ENCODE data around the gene MMEL1. TPM values are rescaled to one million over a fixed set of nuclear protein-coding genes. Genes with fewer than 3 reads are reported as not detected.

MMEL1 gene
- total and polyA plus RNA-seq, 2 donors (not counting 1 experiment from before 2014, with no cell fraction given), result not detected

GRCh38 chr1:2623571-2624337 is 9.1 kb downstream of the MMEL1 start:
- ATAC-seq (ENCODE audit: low read depth) (no peak), DNase-seq (no peak)
- H3K9me3 Mint-ChIP-seq (ENCODE audit: insufficient read depth), result peaks cover 5% of the 10 kb centered on the region
- H3K4me2 ChIP-seq (replicated peaks; ENCODE audit: low read depth, low read length, poor library complexity, severe bottlenecking), result no peak overlapping the region
- H3K27me3 Mint-ChIP-seq, result peaks cover 48% of the 10 kb centered on the region
- H2AFZ ChIP-seq (ENCODE audit: insufficient read depth, low read depth, low read length, poor library complexity, severe bottlenecking), result no peak overlapping the region
- no peaks in the 10 kb centered on the region for H3K79me2 ChIP-seq (ENCODE audit: control insufficient read depth, insufficient read depth, low read length)
- intact Hi-C loops (cut with micrococcal nuclease), result no loop called here
- 81% methylated on average over 10 of the region's 12 CpGs for WGBS (ENCODE audit: insufficient coverage)
- H3K27me3 ChIP-seq (replicated peaks in 1 of 4; ENCODE audit: control extremely low read depth in 1 of 4, control insufficient read depth in 3 of 4, insufficient read depth in 4 of 4, low read length in 3 of 4), result peaks cover 0 to 35% (median 22%) of the 10 kb centered on the region in 4 experiments
- H3K36me3 ChIP-seq (replicated peaks in 1 of 2; ENCODE audit: control extremely low read depth in 1 of 2, control insufficient read depth in 1 of 2, extremely low read depth in 1 of 2, insufficient read depth in 2 of 2, low read length in 1 of 2), result no peaks in the 10 kb centered on the region
- H3K4me3 Mint-ChIP-seq, result no peak overlapping the region
- H3K27ac Mint-ChIP-seq, result no peak overlapping the region
- H3K9ac ChIP-seq (ENCODE audit: low read length), result no peak overlapping the region
- peaks cover 9 to 11% of the 10 kb centered on the region in 2 donors for H3K4me1 ChIP-seq (ENCODE audit: control insufficient read depth in 2 of 2, insufficient read depth in 2 of 2, low read length in 2 of 2)
- no peak for TF ChIP-seq CTCF (IDR thresholded peaks at IDR 0.05)
- no peak for TF ChIP-seq EZH2 (IDR thresholded peaks at IDR 0.05; ENCODE audit: borderline replicate concordance, insufficient read depth, low read depth, low read length, poor library complexity, severe bottlenecking)
- peaks cover 2 to 25% (median 8%) of the 10 kb centered on the region in 3 donors for H3K9me3 ChIP-seq (ENCODE audit: control extremely low read depth in 1 of 3, control insufficient read depth in 2 of 3, insufficient read depth in 1 of 3, low read length in 2 of 3)
- H3K27ac ChIP-seq (ENCODE audit: low read length in 2 of 2), result no peak overlapping the region
- H4K20me1 ChIP-seq (ENCODE audit: control insufficient read depth, insufficient read depth, low read length, poor library complexity, severe bottlenecking), result no peaks in the 10 kb centered on the region
- CTCF ChIA-PET, result no interaction called here
- H3K4me1 Mint-ChIP-seq, result peaks cover 3% of the 10 kb centered on the region
- POLR2A ChIA-PET, result no interaction called here
- H3K4me3 ChIP-seq (ENCODE audit: control extremely low read depth in 1 of 5, extremely low read depth in 1 of 5, insufficient read depth in 1 of 5, low read depth in 2 of 5, low read length in 4 of 5), result no peak overlapping the region

- CTCF ChIA-PET, result no interaction called here
- no peak overlapping the region for H2AFZ ChIP-seq (ENCODE audit: insufficient read depth, low read depth, low read length, poor library complexity, severe bottlenecking)
- H3K4me3 ChIP-seq (ENCODE audit: control extremely low read depth in 1 of 5, extremely low read depth in 1 of 5, insufficient read depth in 1 of 5, low read depth in 2 of 5, low read length in 4 of 5), result no peak overlapping the region
- H3K27ac Mint-ChIP-seq, result no peak overlapping the region
- no peak for DNase-seq
- ATAC-seq (ENCODE audit: low read depth), result no peak
- no peak overlapping the region for H3K4me2 ChIP-seq (replicated peaks; ENCODE audit: low read depth, low read length, poor library complexity, severe bottlenecking)
- peaks cover 0 to 13% (median 4%) of the 10 kb centered on the region in 4 experiments for H3K27me3 ChIP-seq (replicated peaks in 1 of 4; ENCODE audit: control extremely low read depth in 1 of 4, control insufficient read depth in 3 of 4, insufficient read depth in 4 of 4, low read length in 3 of 4)
- intact Hi-C loops (cut with micrococcal nuclease), result no loop called here
- no peak overlapping the region for H3K27ac ChIP-seq (ENCODE audit: low read length in 2 of 2)
- no peaks in the 10 kb centered on the region for H3K4me1 ChIP-seq (ENCODE audit: control insufficient read depth in 2 of 2, insufficient read depth in 2 of 2, low read length in 2 of 2)
- TF ChIP-seq CTCF (IDR thresholded peaks at IDR 0.05) (no peak), EZH2 (IDR thresholded peaks at IDR 0.05; ENCODE audit: borderline replicate concordance, insufficient read depth, low read depth, low read length, poor library complexity, severe bottlenecking) (no peak)
- H4K20me1 ChIP-seq (ENCODE audit: control insufficient read depth, insufficient read depth, low read length, poor library complexity, severe bottlenecking), result no peaks in the 10 kb centered on the region
- POLR2A ChIA-PET, result no interaction called here
- WGBS (ENCODE audit: insufficient coverage), result 0% methylated on average over 1 of the region's 1 CpG
- no peak overlapping the region for H3K4me3 Mint-ChIP-seq
- no peaks in the 10 kb centered on the region for H3K36me3 ChIP-seq (replicated peaks in 1 of 2; ENCODE audit: control extremely low read depth in 1 of 2, control insufficient read depth in 1 of 2, extremely low read depth in 1 of 2, insufficient read depth in 2 of 2, low read length in 1 of 2)
- H3K79me2 ChIP-seq (ENCODE audit: control insufficient read depth, insufficient read depth, low read length), result no peaks in the 10 kb centered on the region
- peaks cover 6 to 35% (median 17%) of the 10 kb centered on the region in 3 donors for H3K9me3 ChIP-seq (ENCODE audit: control extremely low read depth in 1 of 3, control insufficient read depth in 2 of 3, insufficient read depth in 1 of 3, low read length in 2 of 3)
- no peaks in the 10 kb centered on the region for H3K4me1 Mint-ChIP-seq
- H3K27me3 Mint-ChIP-seq, result peaks cover 40% of the 10 kb centered on the region
- H3K9me3 Mint-ChIP-seq (ENCODE audit: insufficient read depth), result peaks cover 17% of the 10 kb centered on the region
- no peak overlapping the region for H3K9ac ChIP-seq (ENCODE audit: low read length)
These were observed 14.8 kb downstream of the MMEL1 start for GRCh38 chr1:2617971-2618470.

Measured in B cell (primary cell).